Thyroid gland (tissue), 4 donors: ENCODE results near the gene TOP1. TPM values are rescaled to one million over a fixed set of nuclear protein-coding genes. Genes with fewer than 3 reads are reported as not detected.

Source experiments
- DNase-seq, 2 donors: peaks; one replicate each; pipeline ENCODE4 v3.0.0-alpha.2; 2019
- H3K27ac ChIP-seq, 3 donors: fragments of 200-600 bp; sonication (generic); 1 replicate in 2 of 3; 2 replicates in 1 of 3; pipeline ENCODE4 v1.5.1; 2016 to 2019; ENCODE audit warnings: mild to moderate bottlenecking in 1 of 3, moderate library complexity in 1 of 3
- H3K27me3 ChIP-seq: fragments of 200-600 bp; sonication (generic); one replicate; pipeline ENCODE4 v1.5.1; 2019
- H3K36me3 ChIP-seq, 2 donors: fragments of 200-600 bp; sonication (generic); one replicate each; pipeline ENCODE4 v1.5.1; 2016 to 2019
- H3K4me1 ChIP-seq, 2 donors: fragments of 200-600 bp; sonication (generic); one replicate each; pipeline ENCODE4 v1.5.1; 2017 to 2019
- H3K4me3 ChIP-seq, 3 donors: fragments of 200-600 bp; sonication (generic); replicated peaks in 1 of 3; 1 replicate in 2 of 3; 2 replicates in 1 of 3; pipeline ENCODE4 v1.5.1; 2016; ENCODE audit warnings: mild to moderate bottlenecking in 1 of 3
- H3K9me3 ChIP-seq: fragments of 200-600 bp; sonication (generic); one replicate; pipeline ENCODE4 v1.5.1; 2017
- CTCF ChIP-seq, 6 experiments: fragments of 200-600 bp in 3 of 6; fragments of 450-650 bp in 3 of 6; sonication (generic) in 3 of 6; IDR thresholded peaks; one replicate each; pipeline ENCODE4 v1.5.1; 2016 to 2019; ENCODE audit warnings: antibody characterized with exemption in 6 of 6, mild to moderate bottlenecking in 2 of 6, inconsistent platforms in 1 of 6, moderate library complexity in 1 of 6
- POLR2A ChIP-seq, 2 donors: fragments of 450-650 bp; IDR thresholded peaks; one replicate each; pipeline ENCODE4 v1.6.1; 2017; ENCODE audit warnings: antibody characterized with exemption in 2 of 2, mild to moderate bottlenecking in 2 of 2, moderate library complexity in 1 of 2
- WGBS, 2 donors: methylation state at CpG; one replicate each; pipeline ENCODE4 v1.1.5; 2017; 5-methylcytosine and 5-hydroxymethylcytosine counted together
- intact Hi-C: fragments of 100-400 bp; cut with DNase I; formaldehyde crosslinking; loops from one replicate; pipeline ENCODE4 v1.15.1; 2023
- total RNA-seq, 4 donors: library from RNA; depleted of rRNA; stranded (reverse); fragments of >200 nt; gene quantifications; one replicate each; pipeline ENCODE4 v1.2.3, GENCODE V29; 2016

Gene TOP1
- total RNA-seq, 4 donors from 2014 or later = 31.3 to 46.3 (median 41.4) TPM

- intact Hi-C loops = no loop called here
- Histone ChIP-seq H3K36me3 (no peaks in the 10 kb centered on the region), H3K4me3 (no peak overlapping the region), H3K27ac (no peak overlapping the region), H3K27me3 (no peaks in the 10 kb centered on the region), H3K4me1 (peaks cover 30 to 36% of the 10 kb centered on the region in 2 donors), H3K9me3 (no peaks in the 10 kb centered on the region)
- no peak for DNase-seq
- no peak for TF ChIP-seq CTCF (IDR thresholded peaks at IDR 0.05)
- WGBS, 2 donors = 72 to 73% methylated on average over 2 of the region's 2 CpGs
Measured at GRCh38 chr20:41037179-41037578, 8.6 kb downstream of the TOP1 start.

GRCh38 chr20:41038149-41038877 is 9.7 kb downstream of the TOP1 start:
- Histone ChIP-seq H3K36me3 (no peaks in the 10 kb centered on the region), H3K4me1 (peaks cover 19 to 29% of the 10 kb centered on the region in 2 donors), H3K9me3 (no peaks in the 10 kb centered on the region), H3K4me3 (no peak overlapping the region), H3K27ac (no peak overlapping the region), H3K27me3 (no peaks in the 10 kb centered on the region)
- intact Hi-C loops = no loop called here
- WGBS, 2 donors = 91 to 95% methylated on average over 4 of the region's 4 CpGs
- no peak for DNase-seq
- TF ChIP-seq POLR2A (IDR thresholded peaks at IDR 0.05) (no peak), CTCF (IDR thresholded peaks at IDR 0.05) (no peak)

GRCh38 chr20:41038878-41039404 is 10.3 kb downstream of the TOP1 start:
- Histone ChIP-seq H3K27me3 (no peaks in the 10 kb centered on the region), H3K9me3 (no peaks in the 10 kb centered on the region), H3K27ac (no peak overlapping the region), H3K36me3 (no peaks in the 10 kb centered on the region), H3K4me1 (peaks cover 13 to 24% of the 10 kb centered on the region in 2 donors), H3K4me3 (no peak overlapping the region)
- TF ChIP-seq CTCF (IDR thresholded peaks at IDR 0.05) (no peak), POLR2A (IDR thresholded peaks at IDR 0.05) (no peak)
- intact Hi-C loops = no loop called here
- DNase-seq = no peak
- WGBS, 2 donors = 89 to 93% methylated on average over 7 of the region's 7 CpGs

GRCh38 chr20:41040855-41041254 is 12.2 kb downstream of the TOP1 start:
- Histone ChIP-seq H3K4me1 (peaks cover 2 to 21% of the 10 kb centered on the region in 2 donors), H3K27me3 (no peaks in the 10 kb centered on the region), H3K9me3 (no peaks in the 10 kb centered on the region), H3K36me3 (no peaks in the 10 kb centered on the region), H3K27ac (no peak overlapping the region), H3K4me3 (no peak overlapping the region)
- no peak for DNase-seq
- 86 to 88% methylated on average over 1 of the region's 1 CpG for WGBS, 2 donors
- TF ChIP-seq CTCF (IDR thresholded peaks at IDR 0.05) (no peak), POLR2A (IDR thresholded peaks at IDR 0.05) (no peak)
- intact Hi-C loops = no loop called here

- TF ChIP-seq POLR2A (IDR thresholded peaks at IDR 0.05) = no peak
- no peak for TF ChIP-seq CTCF (IDR thresholded peaks at IDR 0.05)
- no peak for DNase-seq
- Histone ChIP-seq H3K4me1 (peaks cover 8 to 30% of the 10 kb centered on the region in 2 donors), H3K36me3 (no peaks in the 10 kb centered on the region), H3K27me3 (no peaks in the 10 kb centered on the region), H3K27ac (no peak overlapping the region), H3K4me3 (no peak overlapping the region), H3K9me3 (no peaks in the 10 kb centered on the region)
- intact Hi-C loops = no loop called here
- WGBS, 2 donors = 92% methylated on average over 4 of the region's 4 CpGs
Measured at GRCh38 chr20:41041693-41042092, 13.1 kb downstream of the TOP1 start.
